Neural progenitor cell (in vitro differentiated cells): Measurements from ENCODE around the gene SLC9A3. TPM values are rescaled to one million over a fixed set of nuclear protein-coding genes. Genes with fewer than 3 reads are reported as not detected.

Source experiments
- DNase-seq: peaks from one replicate; pipeline ENCODE4 v3.0.0-alpha.2; 2016; ENCODE audit warnings: low spot score
- H2AFZ ChIP-seq: fragments of 200-600 bp; sonication (generic); replicated peaks from 2 replicates; pipeline ENCODE4 v1.6.1; 2016; ENCODE audit warnings: antibody characterized with exemption
- H3F3A ChIP-seq: fragments of 200-600 bp; sonication (generic); 2 replicates; pipeline ENCODE4 v1.6.1; 2016; ENCODE audit warnings: antibody characterized with exemption, low read depth
- H3K27ac ChIP-seq: fragments of 200-600 bp; sonication (generic); 2 replicates; pipeline ENCODE4 v1.5.1; 2016; ENCODE audit warnings: mild to moderate bottlenecking
- H3K27me3 ChIP-seq: fragments of 200-600 bp; sonication (generic); 2 replicates; pipeline ENCODE4 v1.6.1; 2016; ENCODE audit warnings: mild to moderate bottlenecking, moderate library complexity
- H3K36me3 ChIP-seq: fragments of 200-600 bp; sonication (generic); 2 replicates; pipeline ENCODE4 v1.5.1; 2016
- H3K4me1 ChIP-seq: fragments of 200-600 bp; sonication (generic); 2 replicates; pipeline ENCODE4 v1.6.1; 2016; ENCODE audit warnings: mixed run types
- H3K4me2 ChIP-seq: fragments of 200-600 bp; sonication (generic); 2 replicates; pipeline ENCODE4 v1.6.1; 2016
- H3K4me3 ChIP-seq: fragments of 200-600 bp; sonication (generic); 2 replicates; pipeline ENCODE4 v1.5.1; 2016
- H3K79me2 ChIP-seq: fragments of 200-600 bp; sonication (generic); 2 replicates; pipeline ENCODE4 v1.6.1; 2016; ENCODE audit warnings: low read depth
- H3K9ac ChIP-seq: fragments of 200-600 bp; sonication (generic); 2 replicates; pipeline ENCODE4 v1.6.1; 2016
- H3K9me3 ChIP-seq: fragments of 200-600 bp; sonication (generic); 2 replicates; pipeline ENCODE4 v1.5.1; 2016; ENCODE audit warnings: low read depth
- H4K20me1 ChIP-seq: fragments of 200-600 bp; sonication (generic); 2 replicates; pipeline ENCODE4 v1.6.1; 2016; ENCODE audit warnings: low read depth
- H3K27ac Mint-ChIP-seq: 3 replicates; pipeline ENCODE4 v1.8.0; 2021; ENCODE audit warnings: mixed read lengths
- H3K27me3 Mint-ChIP-seq: 2 replicates; pipeline ENCODE4 v1.8.0; 2022; ENCODE audit warnings: low read depth, mild to moderate bottlenecking, inconsistent platforms, moderate library complexity, mixed read lengths; ENCODE audit not compliant: insufficient read depth
- H3K36me3 Mint-ChIP-seq: 3 replicates; pipeline ENCODE4 v1.8.0; 2021; ENCODE audit warnings: mixed read lengths
- H3K4me1 Mint-ChIP-seq: 3 replicates; pipeline ENCODE4 v1.8.0; 2021; ENCODE audit warnings: mixed read lengths
- H3K4me3 Mint-ChIP-seq: 3 replicates; pipeline ENCODE4 v1.8.0; 2021; ENCODE audit warnings: mild to moderate bottlenecking, moderate library complexity, mixed read lengths
- H3K9me3 Mint-ChIP-seq: 3 replicates; pipeline ENCODE4 v1.8.0; 2020; ENCODE audit warnings: mixed read lengths
- CTCF ChIP-seq: fragments of 200-600 bp; sonication (generic); IDR thresholded peaks from 2 replicates; pipeline ENCODE4 v1.5.1; 2017; ENCODE audit warnings: antibody characterized with exemption, mild to moderate bottlenecking
- EZH2 ChIP-seq: fragments of 200-600 bp; sonication (generic); IDR thresholded peaks from 2 replicates; pipeline ENCODE4 v1.6.1; 2017; ENCODE audit warnings: antibody characterized with exemption, mild to moderate bottlenecking, moderate library complexity
- EZH2phosphoT487 ChIP-seq: fragments of 200-600 bp; sonication (generic); IDR thresholded peaks from 2 replicates; pipeline ENCODE4 v1.6.1; 2017; ENCODE audit warnings: antibody characterized with exemption
- total RNA-seq: library from RNA; depleted of rRNA; stranded (reverse); fragments of >200 nt; gene quantifications from 2 replicates; pipeline ENCODE4 v1.2.3, GENCODE V29; 2015; ENCODE audit warnings: low replicate concordance

The SLC9A3 gene
- total RNA-seq, 1 donor from 2014 or later: 1.4 TPM

- Histone ChIP-seq H3K4me3 (no peak overlapping the region), H3K79me2 (no peaks in the 10 kb centered on the region), H3K4me1 (no peaks in the 10 kb centered on the region), H3K9me3 (no peaks in the 10 kb centered on the region), H4K20me1 (no peaks in the 10 kb centered on the region), H3K4me2 (no peak overlapping the region), H3K27me3 (no peaks in the 10 kb centered on the region), H2AFZ (no peak overlapping the region), H3K27ac (no peak overlapping the region), H3K9ac (no peak overlapping the region), H3K36me3 (no peaks in the 10 kb centered on the region), H3F3A (no peaks in the 10 kb centered on the region)
- Mint-ChIP-seq H3K36me3 (peaks cover 3% of the 10 kb centered on the region), H3K4me3 (no peak overlapping the region), H3K27ac (no peak overlapping the region), H3K4me1 (peaks cover 17% of the 10 kb centered on the region), H3K27me3 (peaks cover 4% of the 10 kb centered on the region), H3K9me3 (peaks cover 3% of the 10 kb centered on the region)
- DNase-seq: peak; percentile 80
- TF ChIP-seq CTCF: peak; percentile 86
- no peak for TF ChIP-seq EZH2
Measured at GRCh38 chr5:431001-431710, 93.1 kb downstream of the SLC9A3 start.

- Mint-ChIP-seq H3K27ac (peak overlapping the region; percentile 13), H3K4me1 (peaks cover 17% of the 10 kb centered on the region), H3K27me3 (peaks cover 4% of the 10 kb centered on the region), H3K36me3 (peaks cover 3% of the 10 kb centered on the region), H3K9me3 (peaks cover 5% of the 10 kb centered on the region), H3K4me3 (peak overlapping the region; percentile 22)
- no peak overlapping the region for H3K4me3 ChIP-seq
- no peaks in the 10 kb centered on the region for H3K79me2 ChIP-seq
- no peak overlapping the region for H2AFZ ChIP-seq
- H3K4me2 ChIP-seq: no peak overlapping the region
- no peak overlapping the region for H3K9ac ChIP-seq
- H3K27me3 ChIP-seq: no peaks in the 10 kb centered on the region
- no peaks in the 10 kb centered on the region for H3K9me3 ChIP-seq
- H4K20me1 ChIP-seq: no peaks in the 10 kb centered on the region
- H3K27ac ChIP-seq: no peak overlapping the region
- DNase-seq: no peak
- no peaks in the 10 kb centered on the region for H3K36me3 ChIP-seq
- no peaks in the 10 kb centered on the region for H3F3A ChIP-seq
- no peaks in the 10 kb centered on the region for H3K4me1 ChIP-seq
- no peak for TF ChIP-seq CTCF
- no peak for TF ChIP-seq EZH2phosphoT487
- no peak for TF ChIP-seq EZH2
Measured at GRCh38 chr5:430214-430925, 93.9 kb downstream of the SLC9A3 start.

- no peaks in the 10 kb centered on the region for H3K36me3 ChIP-seq
- no peak overlapping the region for H3K4me2 ChIP-seq
- H3K27me3 ChIP-seq: no peaks in the 10 kb centered on the region
- Mint-ChIP-seq H3K4me3 (no peak overlapping the region), H3K27me3 (peaks cover 7% of the 10 kb centered on the region), H3K27ac (peak overlapping the region; percentile 13), H3K36me3 (peaks cover 3% of the 10 kb centered on the region), H3K4me1 (peaks cover 17% of the 10 kb centered on the region), H3K9me3 (peaks cover 5% of the 10 kb centered on the region)
- H3K9me3 ChIP-seq: no peaks in the 10 kb centered on the region
- H3K4me1 ChIP-seq: no peaks in the 10 kb centered on the region
- no peak overlapping the region for H3K27ac ChIP-seq
- no peaks in the 10 kb centered on the region for H4K20me1 ChIP-seq
- no peak overlapping the region for H3K4me3 ChIP-seq
- no peak overlapping the region for H2AFZ ChIP-seq
- TF ChIP-seq CTCF: no peak
- TF ChIP-seq EZH2phosphoT487: no peak
- TF ChIP-seq EZH2: no peak
- no peaks in the 10 kb centered on the region for H3F3A ChIP-seq
- no peak for DNase-seq
- no peak overlapping the region for H3K9ac ChIP-seq
- no peaks in the 10 kb centered on the region for H3K79me2 ChIP-seq
Measured at GRCh38 chr5:429453-430188, 94.6 kb downstream of the SLC9A3 start.
